Activated CD8-positive, alpha-beta memory T cell treated with anti-CD3 and anti-CD28 coated beads for 1 hour (primary cell): ENCODE measurements around the gene DPP6.

Source experiments
- DNase-seq, 2 donors: peaks; one replicate each; pipeline ENCODE4 v3.0.0-alpha.2; 2020; ENCODE audit warnings: low read depth in 1 of 2; ENCODE audit errors: extremely low read depth in 1 of 2

The DPP6 gene

DNA sequence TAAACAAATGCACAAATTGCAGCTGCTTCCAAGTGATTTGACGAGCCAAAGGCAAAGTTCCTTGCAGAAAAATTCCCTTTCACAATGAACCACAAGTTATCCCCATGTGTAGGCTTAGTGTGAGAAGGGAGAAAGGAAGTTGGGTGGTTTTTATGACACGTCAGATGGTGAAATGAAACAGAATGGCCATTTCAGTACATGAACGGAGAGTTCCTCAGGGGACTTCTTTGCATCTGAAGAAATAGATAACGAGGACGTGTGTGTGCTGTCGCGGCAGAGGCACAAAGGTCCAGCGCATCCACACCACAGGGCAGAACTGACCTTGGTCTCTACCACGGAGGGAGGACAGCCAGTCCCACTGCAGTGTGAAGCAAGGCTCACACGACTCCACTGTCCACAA lies 814.9 kb downstream of the DPP6 start:
- no peak for DNase-seq

DNA sequence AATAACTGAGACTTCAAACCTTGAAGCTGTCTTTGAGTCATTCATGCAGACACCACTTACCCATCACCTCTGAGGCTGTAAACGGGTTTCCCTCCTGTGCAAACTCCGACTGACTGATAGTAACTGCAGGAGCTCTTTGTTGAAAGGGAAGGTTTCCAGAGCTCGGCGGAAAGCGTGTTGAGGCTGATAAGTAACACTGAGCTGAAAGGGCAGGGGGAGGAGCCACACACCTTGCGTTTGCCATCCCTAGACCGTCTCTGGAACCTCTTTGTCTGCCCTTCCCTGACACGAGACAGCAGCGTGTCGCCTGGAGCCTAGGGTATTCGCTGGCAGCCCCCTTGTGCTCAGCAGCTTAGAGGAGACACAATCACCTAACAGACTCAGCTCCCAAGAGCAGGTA lies 816.7 kb downstream of the DPP6 start:
- DNase-seq: no peak

- DNase-seq: no peak
Measured at GRCh38 chr7:154869436-154869835, 817.2 kb downstream of the DPP6 start.

DNA sequence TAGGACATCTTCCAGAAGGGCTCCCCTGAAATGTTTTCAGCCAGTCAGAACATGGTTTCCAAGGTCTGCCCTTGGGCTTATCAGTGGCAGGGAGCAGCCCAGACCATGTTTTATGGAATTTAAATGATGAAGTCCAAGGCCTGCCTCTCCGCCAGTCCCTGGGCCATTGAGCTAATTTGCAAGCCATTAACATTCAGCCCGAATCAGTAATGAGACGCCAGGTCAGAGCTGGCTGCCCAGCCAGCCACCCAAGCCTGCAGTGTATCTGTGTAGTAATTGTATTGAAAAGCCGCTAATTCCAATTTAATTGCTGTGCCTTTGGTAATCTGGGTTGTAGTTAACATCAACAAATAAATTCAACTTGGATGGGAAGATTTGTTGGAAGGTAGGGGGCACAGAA lies 819.3 kb downstream of the DPP6 start:
- DNase-seq: no peak

- no peak for DNase-seq
Measured at GRCh38 chr7:154871928-154872750, 819.9 kb downstream of the DPP6 start.

GRCh38 chr7:154872811-154873499 lies 820.8 kb downstream of the DPP6 start:
- no peak for DNase-seq

GRCh38 chr7:154873500-154874121 lies 821.4 kb downstream of the DPP6 start:
- no peak for DNase-seq

- DNase-seq: no peak
Measured at GRCh38 chr7:154874409-154875113, 822.4 kb downstream of the DPP6 start.

- DNase-seq: no peak
Measured at GRCh38 chr7:154875297-154875696, 823.1 kb downstream of the DPP6 start.

- no peak for DNase-seq
Measured at GRCh38 chr7:154876516-154876915, 824.3 kb downstream of the DPP6 start.

- DNase-seq: no peak
Measured at GRCh38 chr7:154877031-154877430, 824.8 kb downstream of the DPP6 start.

GRCh38 chr7:154879629-154880028 lies 827.4 kb downstream of the DPP6 start:
- DNase-seq: no peak

- DNase-seq: no peak
Measured at GRCh38 chr7:154880513-154880912, 828.3 kb downstream of the DPP6 start.

DNA sequence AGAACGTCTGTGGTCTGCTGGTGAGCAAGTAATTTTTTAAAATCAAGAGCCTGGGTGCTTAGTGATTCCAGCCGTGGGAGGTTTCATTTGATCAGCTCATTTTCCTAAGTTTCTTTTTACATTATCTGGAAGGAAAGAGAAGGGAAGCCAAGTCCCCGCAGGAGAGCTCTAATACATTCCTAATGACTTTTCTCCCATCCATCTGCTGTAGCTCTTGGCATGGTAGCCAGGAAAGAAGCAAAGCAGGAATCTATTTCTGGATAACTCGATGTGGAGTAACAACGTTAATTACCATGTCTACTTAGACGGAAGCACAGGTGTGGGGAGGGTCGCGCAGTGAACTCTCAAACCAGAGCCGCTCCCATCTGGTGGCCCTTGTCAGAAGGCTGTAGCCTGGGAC lies 828.8 kb downstream of the DPP6 start:
- no peak for DNase-seq

DNA sequence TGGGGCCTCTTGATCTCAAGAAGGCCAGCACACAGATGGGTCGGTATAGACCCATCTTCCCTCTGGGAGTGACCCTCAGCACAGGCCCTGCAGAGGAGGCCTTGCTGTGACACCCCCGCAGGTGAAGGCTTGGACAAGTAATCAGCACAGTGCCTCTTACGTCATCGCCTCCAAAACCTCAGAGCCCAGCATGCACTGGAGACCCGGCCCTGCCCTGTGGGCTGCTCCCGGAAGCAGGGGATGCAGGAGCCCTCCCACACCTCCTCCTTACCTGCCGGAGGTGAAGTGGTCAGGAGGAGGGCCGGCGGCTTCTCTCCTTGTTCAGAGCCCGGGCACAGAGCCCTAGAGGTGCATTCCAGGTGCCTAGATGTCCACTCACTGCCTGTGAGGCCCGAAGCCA lies 829.3 kb downstream of the DPP6 start:
- DNase-seq: no peak

DNA sequence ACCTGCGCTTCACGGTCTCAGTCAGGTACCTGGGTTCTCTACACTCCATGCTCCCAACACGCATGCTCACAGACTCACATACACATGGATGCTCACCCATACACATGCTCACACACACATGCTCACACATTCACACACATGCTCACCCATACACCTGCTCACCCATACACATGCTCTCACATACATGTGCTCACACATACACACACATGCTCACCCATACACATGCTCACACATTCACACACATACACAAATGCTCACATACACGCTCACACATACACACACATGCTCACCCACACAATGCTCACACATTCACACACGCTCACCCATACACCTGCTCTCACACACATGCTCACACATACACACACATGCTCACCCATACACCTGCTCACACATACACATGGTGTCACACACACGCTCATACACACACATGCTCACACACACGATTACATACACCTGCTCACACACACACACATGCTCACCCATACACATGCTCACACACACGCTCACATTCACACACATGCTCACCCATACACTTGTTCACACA lies 830.8 kb downstream of the DPP6 start:
- DNase-seq: no peak

GRCh38 chr7:154884348-154884920 lies 832.2 kb downstream of the DPP6 start:
- no peak for DNase-seq

DNA sequence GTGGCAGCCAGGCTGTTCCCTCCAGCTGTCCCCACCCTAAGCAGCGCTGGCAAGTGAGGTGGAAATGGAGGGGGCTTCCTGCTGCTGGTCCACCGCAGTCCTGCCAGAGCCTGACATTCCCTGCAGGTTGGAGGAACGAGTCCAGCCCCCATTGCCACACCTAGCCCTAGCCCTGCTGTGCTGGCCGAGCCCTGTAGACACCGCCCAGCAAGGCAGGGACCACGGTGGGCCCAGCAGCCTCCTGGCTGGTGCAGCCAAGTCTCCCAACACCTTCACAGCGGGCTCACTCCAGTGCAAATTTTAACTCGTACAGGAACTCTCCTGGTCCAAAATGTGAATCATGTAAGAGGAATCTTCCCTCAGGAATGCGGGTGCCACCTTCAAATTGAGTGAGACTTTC lies 834.4 kb downstream of the DPP6 start:
- DNase-seq: no peak

DNA sequence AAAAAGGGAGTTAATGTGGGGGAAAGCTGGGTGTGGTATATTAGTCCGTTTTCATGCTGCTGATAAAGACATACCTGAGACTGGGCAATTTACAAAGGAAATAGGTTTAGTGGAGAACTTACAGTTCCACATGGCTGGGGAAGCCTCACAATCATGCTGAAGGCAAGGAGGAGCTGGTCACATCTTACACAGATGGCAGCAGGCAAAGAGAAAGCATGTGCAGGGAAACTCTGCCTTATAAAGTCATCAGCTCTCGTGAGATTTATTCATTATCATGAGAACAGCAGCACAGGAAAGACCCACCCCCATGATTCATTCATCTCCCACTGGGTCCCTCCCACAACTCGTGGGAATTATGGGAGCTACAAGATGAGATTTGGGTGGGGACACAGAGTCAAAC lies 836.5 kb downstream of the DPP6 start:
- no peak for DNase-seq

GRCh38 chr7:154892459-154892858 lies 840.3 kb downstream of the DPP6 start:
- no peak for DNase-seq

DNA sequence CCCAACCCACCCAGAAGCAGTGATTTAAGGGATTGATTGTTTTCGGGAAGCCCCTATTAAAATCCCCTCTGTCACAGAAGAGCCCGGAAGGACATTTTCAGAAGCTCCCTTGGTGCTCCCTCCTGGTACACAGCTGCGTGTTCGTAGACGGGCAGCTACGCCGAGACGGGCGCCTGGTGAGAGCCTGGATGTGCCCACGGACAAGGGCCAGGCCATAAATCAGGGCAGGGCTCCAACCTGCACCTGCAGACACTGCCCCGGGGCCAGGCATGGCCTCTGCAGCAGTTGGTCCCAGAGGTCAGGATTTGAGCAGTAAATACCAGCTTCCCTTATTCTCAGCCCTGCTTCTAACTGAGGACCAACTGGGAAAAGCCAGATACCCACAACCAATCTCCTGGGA lies 843.9 kb downstream of the DPP6 start:
- no peak for DNase-seq
